MM.1S (cell line): ENCODE measurements around the gene TBX1.

Experiments used
- CTCF ChIP-seq: fragments of 300-600 bp; sonication (generic); IDR thresholded peaks from 2 replicates; pipeline ENCODE4 v1.5.1; 2016; ENCODE audit warnings: antibody characterized with exemption, low read length, mixed read lengths
- EZH2phosphoT487 ChIP-seq: fragments of 300-600 bp; sonication (generic); IDR thresholded peaks from 2 replicates; pipeline ENCODE4 v1.6.1; 2018; ENCODE audit warnings: antibody characterized with exemption, low read length

DNA sequence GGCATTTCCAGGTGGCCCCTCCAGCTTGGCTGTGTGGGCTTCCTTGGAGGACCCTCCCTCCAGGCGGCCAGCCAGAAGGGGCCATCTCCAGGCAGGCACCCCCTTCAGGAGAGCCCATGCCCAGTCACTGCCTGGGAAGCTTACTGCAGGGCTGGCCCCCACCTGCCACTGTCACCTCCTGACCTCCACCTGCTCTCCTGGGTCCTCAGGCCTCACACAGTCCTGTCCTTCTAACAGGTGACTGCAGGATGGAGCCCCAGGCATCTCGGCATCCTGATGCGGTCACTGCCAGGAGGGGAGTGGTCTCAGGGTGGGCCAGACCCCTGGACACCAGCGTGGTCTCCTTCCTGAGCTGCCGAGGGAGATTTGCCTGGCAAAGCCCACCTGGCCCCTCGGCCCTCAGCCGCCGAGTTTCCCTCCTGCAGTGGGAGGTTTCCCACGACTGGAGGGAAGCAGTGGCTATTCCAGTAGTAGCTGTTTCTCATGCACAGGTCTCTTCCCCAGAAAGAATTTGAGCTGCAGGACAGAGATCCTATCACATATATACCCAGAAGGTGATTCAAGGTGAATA lies 13.0 kb downstream of the TBX1 start:
- TF ChIP-seq CTCF (no peak), EZH2phosphoT487 (no peak)
